GM11168 (cell line): ENCODE data around the gene INTS11.
"Not testable (repeated sequence)": the region's sequence is repeated elsewhere in the genome, so short reads cannot be mapped to it uniquely, and the experiment has no call there.

Source experiments
- in situ Hi-C: fragments of 300-500 bp; cut with MboI; formaldehyde crosslinking; loops from one replicate; pipeline ENCODE4 v1.12.0; 2022; ENCODE audit warnings: low sequenced_read_pairs; ENCODE audit not compliant: unreplicated experiment

Gene INTS11

DNA sequence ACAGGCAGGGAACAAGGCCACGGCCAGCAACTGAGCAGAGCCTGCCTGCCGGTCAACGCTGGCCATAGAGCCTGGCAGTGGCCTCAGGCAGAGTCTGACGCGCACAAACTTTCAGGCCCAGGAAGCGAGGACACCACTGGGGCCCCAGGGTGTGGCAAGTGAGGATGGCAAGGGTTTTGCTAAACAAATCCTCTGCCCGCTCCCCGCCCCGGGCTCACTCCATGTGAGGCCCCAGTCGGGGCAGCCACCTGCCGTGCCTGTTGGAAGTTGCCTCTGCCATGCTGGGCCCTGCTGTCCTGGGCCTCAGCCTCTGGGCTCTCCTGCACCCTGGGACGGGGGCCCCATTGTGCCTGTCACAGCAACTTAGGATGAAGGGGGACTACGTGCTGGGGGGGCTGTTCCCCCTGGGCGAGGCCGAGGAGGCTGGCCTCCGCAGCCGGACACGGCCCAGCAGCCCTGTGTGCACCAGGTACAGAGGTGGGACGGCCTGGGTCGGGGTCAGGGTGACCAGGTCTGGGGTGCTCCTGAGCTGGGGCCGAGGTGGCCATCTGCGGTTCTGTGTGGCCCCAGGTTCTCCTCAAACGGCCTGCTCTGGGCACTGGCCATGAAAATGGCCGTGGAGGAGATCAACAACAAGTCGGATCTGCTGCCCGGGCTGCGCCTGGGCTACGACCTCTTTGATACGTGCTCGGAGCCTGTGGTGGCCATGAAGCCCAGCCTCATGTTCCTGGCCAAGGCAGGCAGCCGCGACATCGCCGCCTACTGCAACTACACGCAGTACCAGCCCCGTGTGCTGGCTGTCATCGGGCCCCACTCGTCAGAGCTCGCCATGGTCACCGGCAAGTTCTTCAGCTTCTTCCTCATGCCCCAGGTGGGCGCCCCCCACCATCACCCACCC, 6.9 kb upstream of the INTS11 start, which contains the start of gene TAS1R3:
Gene TAS1R3 (plus strand): TSS at position 213 of the 898 bp plus-strand sequence. CDS start 66 bp downstream, at position 279.
- in situ Hi-C loops: no loop called here

GRCh38 chr1:1330366-1331067, 6.1 kb upstream of the INTS11 start:
- in situ Hi-C loops: no loop called here

- in situ Hi-C loops: no loop called here
These were observed 5.1 kb upstream of the INTS11 start for GRCh38 chr1:1329304-1330210.

- in situ Hi-C loops: no loop called here
These were observed 3.8 kb upstream of the INTS11 start for GRCh38 chr1:1328254-1328653.

- in situ Hi-C loops: no loop called here
These were observed 2.8 kb upstream of the INTS11 start for GRCh38 chr1:1327291-1327690.

- in situ Hi-C loops: no loop called here
These were observed 1.7 kb upstream of the INTS11 start for GRCh38 chr1:1326075-1326605.

DNA sequence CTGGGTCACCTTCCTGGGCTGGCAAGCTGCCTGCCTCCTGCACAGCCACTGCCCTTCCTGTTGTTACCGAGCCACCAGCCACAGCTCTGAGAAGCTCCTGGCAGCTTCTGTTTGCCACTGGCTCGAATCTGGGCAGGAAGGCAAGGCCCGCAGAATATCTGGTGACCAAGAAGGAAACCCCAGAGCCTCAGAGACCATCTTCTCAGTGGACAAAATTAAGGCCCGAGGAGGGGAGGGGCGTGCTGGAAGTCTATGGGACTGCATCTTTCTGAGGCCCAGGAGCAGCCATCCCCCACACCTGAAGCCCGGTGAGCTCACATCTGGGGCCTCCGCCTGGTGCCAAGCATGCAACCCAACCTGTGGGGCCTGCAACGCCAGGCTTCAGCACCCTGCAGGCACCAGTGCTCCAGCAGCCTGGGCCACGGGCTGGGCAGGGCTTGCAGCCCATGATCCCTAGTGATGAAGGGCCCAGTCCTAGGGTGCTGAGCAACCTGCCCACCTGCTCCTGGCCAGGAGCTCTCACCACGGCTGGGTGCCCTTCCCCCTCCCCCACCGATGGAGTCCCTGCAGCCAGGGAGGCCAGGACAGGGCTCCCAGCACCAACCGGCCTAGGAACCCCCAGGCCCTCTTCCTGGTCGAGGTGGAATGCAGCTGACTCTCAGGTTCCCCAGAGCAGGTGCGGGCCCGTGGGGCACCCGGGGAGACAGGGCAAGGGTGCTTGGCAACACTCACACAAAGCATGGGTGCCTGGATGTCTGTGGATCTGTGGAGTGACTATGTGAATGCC, 1.0 kb upstream of the INTS11 start:
- in situ Hi-C loops: no loop called here

DNA sequence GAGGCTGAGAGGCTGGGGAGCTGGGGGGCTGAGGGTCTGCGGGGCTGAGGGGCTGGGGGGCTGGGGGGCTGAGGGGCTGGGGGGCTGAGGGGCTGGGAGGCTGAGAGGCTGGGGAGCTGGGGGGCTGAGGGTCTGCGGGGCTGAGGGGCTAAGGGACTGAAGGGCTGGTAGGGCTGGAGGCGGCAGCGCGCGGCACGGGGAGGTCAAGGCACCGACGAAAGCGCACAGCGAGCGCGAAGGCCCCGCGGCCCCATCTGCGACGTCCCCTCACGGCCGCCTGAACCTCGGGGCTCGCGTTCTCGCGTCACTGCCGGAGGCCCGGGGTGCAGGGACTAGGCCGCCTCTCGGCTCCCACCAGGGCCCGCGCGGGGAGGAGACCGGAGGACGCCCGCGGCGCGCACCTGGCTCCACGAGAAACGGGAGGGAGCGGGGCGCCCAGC, 356 bp downstream of the INTS11 start:
- in situ Hi-C loops: no loop called here

GRCh38 chr1:1322952-1323351, 1.5 kb downstream of the INTS11 start:
- in situ Hi-C loops: no loop called here

- in situ Hi-C loops: no loop called here
These were observed 2.0 kb downstream of the INTS11 start for GRCh38 chr1:1322418-1322817.

DNA sequence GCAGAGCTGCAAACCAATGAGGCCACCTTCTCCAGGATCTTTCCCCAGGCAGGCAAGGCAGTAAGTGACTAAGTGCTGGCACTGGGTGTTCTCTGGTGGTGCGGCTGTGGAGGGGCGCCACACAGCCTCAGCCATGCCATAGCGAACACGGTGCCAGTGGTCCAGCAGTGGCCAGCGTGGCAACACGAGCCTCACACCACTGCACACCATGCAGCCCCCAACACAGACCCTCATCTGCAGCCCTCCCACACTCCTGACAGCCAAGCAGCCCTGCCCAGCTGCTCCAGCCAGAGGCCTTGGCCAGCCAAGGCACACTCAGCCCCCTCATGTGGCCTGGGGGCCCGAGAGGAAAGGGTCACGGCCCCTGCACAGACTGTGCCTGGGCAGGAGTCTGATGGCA, 3.0 kb downstream of the INTS11 start:
- in situ Hi-C loops: no loop called here

DNA sequence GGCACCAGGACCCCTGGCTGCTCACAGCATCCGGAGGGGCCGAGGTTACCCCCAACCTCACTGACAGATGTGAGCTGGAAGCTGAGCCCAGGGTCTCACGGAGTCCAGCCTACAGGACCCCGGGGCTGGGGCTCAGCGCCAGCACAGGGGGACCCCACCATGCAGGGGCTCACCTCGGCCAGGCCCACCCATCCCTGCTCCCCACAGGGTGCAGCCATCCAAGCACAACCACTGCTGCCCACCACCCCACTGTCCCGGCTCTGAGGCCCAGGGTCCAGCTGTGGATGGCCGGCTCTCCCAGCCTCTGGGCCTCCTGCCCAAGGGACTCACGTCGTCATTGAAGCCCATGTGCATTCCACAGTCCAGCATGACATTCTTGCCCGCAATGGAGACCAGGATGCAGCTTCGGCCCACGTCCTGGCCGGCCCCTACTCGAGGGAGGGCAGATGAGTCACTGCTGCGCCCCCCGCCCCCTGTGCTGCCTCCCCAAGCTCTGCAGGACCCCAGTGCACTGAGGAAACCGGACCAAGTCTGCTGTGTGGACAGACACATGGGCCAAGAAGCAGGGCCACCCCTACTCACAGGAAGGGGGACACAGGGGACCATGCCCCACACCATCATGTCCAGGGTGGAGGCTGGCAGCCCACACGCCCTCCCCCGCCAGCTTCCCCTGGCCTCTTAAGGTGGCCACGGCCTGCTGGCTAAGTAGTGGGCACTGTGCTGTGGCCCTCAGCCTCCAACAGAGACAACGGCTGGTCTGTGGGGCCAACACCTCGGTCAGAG, 3.6 kb downstream of the INTS11 start:
- in situ Hi-C loops: no loop called here

GRCh38 chr1:1319646-1319941, 4.9 kb downstream of the INTS11 start:
- in situ Hi-C loops: no loop called here

- in situ Hi-C loops: no loop called here
These were observed 5.4 kb downstream of the INTS11 start for GRCh38 chr1:1318777-1319645.

DNA sequence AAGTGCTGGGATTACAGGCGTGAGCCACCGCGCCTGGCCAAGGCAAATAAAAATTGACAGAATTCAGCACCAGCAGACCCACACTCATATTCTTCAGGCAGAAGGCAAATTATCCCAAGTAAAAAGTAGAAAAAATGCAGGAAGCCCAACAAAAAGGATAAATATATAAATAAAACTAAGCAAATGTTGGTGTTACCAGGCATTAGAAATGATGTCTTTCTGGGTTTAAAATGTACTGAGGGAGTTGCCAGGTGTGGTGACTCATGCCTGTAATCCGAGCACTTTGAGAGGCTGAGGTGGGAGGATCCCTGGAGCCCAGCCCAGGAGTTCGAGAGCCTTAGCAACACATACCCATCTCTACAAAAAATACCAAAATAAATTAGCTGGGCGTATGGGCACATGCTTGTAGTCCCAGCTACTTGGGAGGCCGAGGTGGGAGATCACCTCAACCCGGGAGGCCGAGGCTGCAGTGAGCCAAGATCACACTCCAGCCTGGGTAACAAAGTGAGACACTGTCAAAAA, 6.3 kb downstream of the INTS11 start:
- in situ Hi-C loops: no loop called here

DNA sequence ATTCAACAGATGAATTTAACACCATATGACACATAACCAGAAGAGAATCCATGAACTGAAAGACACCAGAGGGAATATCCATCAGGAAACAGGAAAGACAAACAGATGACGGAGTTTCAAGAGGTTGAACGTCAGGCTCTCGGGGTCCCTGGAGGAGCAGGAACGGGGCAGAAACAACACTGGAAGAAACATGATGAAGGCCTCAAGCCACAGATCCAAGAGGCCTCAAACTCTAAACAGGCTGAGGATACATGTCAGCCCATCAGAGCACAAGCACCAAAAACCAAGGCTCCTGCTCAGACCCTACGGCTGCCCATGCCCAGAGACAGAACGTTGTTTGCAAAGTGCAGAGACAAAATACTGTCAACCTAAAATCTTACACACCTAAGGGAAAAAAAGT, 7.0 kb downstream of the INTS11 start:
- in situ Hi-C loops: no loop called here

DNA sequence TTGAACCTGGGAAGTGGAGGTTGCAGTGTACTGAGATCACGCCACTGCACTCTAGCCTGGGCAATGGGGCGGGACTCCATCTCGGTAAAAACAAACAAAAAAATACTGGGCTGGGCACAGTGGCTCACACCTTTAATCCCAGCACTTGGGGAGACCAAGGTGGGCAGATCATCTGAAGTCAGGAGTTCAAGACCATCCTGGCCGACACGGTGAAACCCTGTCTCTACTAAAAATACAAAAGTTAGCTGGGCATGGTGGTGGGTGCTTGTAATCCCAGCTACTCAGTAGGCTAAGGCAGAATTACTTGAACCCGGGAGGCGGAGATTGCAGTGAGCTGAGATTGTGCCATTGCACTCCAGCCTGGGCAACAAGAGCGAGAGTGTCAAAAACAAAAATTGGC, 8.3 kb downstream of the INTS11 start:
- in situ Hi-C loops: not testable (repeated sequence)
